CMK (cell line): ENCODE measurements around the gene ARHGEF12.
A peak's percentile ranks its signal among the peaks of the same experiment; 100 is the strongest.

Experiments used
- DNase-seq: peaks from one replicate; pipeline ENCODE4 v3.0.0-alpha.2; 2010; ENCODE audit warnings: low read depth

ARHGEF12 gene, protein sequence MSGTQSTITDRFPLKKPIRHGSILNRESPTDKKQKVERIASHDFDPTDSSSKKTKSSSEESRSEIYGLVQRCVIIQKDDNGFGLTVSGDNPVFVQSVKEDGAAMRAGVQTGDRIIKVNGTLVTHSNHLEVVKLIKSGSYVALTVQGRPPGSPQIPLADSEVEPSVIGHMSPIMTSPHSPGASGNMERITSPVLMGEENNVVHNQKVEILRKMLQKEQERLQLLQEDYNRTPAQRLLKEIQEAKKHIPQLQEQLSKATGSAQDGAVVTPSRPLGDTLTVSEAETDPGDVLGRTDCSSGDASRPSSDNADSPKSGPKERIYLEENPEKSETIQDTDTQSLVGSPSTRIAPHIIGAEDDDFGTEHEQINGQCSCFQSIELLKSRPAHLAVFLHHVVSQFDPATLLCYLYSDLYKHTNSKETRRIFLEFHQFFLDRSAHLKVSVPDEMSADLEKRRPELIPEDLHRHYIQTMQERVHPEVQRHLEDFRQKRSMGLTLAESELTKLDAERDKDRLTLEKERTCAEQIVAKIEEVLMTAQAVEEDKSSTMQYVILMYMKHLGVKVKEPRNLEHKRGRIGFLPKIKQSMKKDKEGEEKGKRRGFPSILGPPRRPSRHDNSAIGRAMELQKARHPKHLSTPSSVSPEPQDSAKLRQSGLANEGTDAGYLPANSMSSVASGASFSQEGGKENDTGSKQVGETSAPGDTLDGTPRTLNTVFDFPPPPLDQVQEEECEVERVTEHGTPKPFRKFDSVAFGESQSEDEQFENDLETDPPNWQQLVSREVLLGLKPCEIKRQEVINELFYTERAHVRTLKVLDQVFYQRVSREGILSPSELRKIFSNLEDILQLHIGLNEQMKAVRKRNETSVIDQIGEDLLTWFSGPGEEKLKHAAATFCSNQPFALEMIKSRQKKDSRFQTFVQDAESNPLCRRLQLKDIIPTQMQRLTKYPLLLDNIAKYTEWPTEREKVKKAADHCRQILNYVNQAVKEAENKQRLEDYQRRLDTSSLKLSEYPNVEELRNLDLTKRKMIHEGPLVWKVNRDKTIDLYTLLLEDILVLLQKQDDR (N-terminal part only)

DNA sequence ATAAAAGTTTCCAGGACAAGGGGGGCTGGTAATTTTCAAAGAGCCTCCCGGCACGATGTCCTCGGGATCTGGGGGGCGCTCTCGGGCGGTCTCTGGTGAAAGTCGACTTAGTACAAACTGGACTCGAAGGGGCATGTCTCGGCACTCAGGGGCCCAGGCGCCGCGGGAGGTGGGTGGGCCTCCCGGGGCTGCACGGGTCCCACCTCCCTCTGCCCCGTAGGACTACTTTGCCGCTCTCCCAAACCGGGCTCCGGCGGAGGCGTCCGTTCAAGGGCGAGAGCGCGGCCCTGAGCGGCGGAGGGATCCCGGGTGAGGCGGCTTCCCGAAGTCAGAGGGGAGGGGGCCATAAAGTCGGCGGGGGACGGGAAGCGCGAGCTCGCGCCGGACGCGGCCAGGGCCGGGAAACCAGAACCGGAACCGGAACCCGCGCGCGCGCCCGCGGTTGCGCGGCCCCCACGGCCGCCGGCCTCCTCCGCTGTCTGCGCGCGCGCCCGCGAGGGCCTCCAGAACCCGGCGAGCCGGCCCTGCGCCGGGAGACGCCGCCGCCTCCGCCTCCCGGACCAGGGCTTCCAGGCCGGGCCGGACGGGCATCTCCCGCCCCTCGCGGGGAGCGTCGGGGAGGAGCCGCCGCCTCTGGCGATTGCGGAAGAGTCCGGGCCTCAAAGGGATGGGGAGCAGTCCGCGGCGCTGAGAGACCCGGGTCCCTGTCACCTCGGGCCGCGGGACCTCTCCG, at the start of gene ARHGEF12:
TSS of gene ARHGEF12 (plus strand) at position 506 of the 733 bp plus-strand sequence. CDS start 831 bp downstream, outside the sequence.
- peak; percentile 94 for DNase-seq

DNA sequence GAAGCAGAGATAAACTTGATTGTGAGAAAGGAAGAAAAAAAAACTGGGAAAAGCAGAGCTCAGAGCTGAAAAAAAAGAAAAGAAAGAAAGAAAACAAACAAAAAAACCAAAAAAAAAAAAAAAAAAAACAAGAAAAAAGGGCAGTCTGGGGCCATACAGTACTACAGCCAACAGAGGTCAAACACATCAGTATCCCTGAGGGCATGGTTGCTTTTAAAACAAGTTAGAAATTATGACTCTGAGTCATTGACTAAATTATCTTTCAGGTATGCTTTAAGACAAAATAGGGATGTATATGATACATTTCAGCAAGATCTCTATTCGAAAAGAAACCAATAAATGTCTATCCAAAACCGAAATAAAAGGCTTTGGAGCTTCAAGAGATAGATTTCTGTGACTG, 48.2 kb upstream of the ARHGEF12 start:
- DNase-seq, result no peak

DNA sequence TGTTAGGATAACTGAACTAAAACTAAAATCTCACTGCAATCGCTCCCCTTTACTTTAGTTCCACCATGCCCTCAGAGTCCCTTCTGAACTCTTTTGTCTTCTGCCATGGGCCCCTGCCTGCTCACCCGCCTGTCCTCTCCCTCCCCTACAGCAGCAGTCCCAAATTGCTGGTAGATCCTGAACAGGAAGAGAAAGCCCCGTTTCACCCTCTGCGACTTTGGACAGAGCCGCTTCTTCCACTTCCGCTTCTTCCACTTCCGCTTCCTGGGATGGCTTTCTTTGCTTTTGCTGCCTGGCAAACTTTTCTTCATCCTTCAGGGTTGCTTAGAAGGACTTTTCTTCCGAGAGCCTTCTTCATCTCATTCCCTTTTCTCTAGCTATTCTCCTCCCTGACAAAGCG, 46.8 kb upstream of the ARHGEF12 start:
- DNase-seq, result no peak

DNA sequence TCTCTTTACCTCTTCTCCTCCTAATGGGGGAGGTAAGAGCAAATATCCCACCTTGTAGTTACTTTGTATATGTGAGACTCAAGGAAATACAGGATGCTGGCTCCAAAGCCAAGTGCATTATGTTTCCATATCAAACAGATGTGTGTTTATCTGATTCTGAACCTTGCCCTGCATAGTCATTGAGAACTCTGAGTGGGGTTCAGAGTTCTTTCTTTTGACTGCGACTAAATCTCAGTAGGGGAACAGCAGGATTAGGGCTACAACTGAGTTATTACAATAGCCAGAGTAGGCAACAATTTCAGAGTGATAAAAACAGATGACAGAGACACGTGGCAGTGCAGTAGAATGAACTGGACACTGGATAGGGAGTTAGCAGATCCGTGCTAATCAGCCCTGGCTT, 45.3 kb upstream of the ARHGEF12 start:
- no peak for DNase-seq

DNA sequence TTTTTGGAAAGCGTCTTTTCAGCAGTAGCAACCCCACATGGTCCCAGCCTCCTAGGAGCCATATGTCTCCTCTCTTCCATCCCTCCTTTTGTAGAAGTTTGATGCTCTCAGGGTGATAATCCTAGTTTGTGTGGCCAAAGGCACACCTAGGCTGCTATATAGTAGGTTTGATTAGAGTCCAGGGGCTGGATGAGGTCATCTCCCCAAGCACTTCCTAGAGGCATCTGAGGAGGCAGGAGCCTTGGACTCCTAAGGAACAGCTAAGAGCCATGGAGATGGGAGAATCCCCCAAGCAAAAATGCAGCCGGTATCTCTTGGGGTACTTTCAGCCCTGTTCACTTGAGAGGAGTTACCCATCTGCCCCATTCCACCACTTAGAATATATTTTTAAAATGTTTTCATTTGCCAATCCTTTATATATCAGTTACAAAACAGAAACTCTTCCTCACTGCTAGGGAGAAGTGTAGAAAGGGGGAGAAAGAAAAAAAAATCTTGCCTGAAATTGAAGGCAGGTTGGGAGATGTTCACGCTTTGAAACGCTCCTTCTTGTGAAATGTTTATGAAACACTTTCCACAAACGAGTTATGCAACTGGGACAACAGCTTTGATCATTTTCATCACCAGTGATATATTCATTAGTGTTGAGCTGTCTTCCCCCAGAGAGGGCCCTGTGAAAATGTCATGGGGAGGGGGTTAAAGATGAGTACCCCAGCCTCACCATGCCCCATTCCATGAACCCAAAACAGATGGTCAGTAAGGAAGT, 43.0 kb upstream of the ARHGEF12 start:
- DNase-seq, result no peak

DNA sequence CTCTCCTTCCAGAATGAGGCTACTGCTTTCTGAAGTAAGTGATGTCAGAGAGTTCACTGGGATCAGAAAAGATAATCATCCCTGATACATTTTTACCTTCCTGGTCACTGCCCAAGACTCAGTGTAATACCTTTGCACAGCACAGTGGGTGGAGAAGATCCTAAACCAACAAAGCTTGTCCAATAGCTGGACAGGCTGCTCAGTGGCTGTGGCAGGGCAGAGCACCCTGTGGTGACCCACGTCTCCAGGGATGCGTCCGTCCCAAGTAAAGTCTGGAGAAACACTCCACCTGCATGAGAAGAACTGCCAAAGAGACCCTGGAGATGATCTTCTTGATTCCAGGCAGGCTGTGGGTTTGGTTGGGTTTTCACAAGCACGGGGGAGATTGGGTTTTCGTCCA, 42.1 kb upstream of the ARHGEF12 start:
- no peak for DNase-seq

DNA sequence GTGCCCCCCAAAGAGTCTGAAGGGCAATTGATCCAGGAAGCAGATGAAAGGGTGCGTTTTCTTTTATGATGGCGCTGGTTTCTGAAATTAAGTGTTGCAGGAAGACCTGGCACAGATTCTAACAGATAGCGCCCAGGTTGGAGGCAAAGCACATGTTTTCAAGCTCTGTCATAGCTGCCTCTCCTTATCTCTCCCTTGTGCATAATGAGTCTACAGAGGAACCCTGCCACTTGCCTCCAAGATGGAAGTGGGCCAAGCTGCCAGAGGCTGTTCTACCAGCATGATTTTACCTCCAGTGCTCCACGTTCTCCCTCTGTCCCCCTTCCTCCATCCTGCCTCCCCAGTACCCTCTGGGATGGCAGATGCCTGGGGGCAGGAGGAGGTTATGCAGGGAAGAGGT, 41.1 kb upstream of the ARHGEF12 start:
- DNase-seq, result no peak

DNA sequence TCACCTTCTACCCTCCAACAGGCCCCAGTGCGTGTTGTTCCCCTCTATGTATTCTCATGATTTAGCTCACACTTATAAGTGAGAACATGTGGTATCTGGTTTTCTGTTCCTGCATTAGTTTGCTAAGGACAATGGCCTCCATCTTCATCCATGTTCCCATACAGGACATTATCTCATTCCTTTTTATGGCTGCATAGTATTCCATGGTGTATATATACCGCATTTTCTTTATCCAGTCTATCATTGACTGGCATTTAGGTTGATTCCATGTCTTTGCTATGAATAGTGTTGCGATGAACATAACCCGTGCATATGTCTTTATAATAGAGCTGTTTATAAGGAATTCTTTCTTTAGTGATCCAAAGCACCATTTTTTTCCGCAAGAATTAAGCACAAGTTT, 39.7 kb upstream of the ARHGEF12 start:
- no peak for DNase-seq

DNA sequence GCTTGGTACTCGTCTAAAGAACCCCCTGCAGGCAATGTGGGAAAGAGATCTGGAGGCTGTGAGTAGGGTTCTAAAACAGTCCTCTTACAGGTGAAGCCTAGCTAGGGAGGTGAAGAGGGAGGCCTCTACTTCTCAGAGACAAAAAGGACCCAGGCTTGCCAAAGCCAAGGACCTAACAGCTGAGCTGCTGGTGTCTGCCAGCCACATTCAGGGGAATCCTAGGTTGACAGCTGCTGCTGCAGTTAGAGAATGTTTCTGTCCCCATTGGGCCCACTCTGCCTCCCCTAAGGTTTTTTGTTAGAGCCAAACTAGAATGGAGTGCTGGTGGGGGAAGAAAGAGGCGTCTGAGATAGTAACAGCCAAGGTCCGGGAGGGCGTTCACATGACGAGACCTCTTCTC, 37.8 kb upstream of the ARHGEF12 start:
- no peak for DNase-seq

DNA sequence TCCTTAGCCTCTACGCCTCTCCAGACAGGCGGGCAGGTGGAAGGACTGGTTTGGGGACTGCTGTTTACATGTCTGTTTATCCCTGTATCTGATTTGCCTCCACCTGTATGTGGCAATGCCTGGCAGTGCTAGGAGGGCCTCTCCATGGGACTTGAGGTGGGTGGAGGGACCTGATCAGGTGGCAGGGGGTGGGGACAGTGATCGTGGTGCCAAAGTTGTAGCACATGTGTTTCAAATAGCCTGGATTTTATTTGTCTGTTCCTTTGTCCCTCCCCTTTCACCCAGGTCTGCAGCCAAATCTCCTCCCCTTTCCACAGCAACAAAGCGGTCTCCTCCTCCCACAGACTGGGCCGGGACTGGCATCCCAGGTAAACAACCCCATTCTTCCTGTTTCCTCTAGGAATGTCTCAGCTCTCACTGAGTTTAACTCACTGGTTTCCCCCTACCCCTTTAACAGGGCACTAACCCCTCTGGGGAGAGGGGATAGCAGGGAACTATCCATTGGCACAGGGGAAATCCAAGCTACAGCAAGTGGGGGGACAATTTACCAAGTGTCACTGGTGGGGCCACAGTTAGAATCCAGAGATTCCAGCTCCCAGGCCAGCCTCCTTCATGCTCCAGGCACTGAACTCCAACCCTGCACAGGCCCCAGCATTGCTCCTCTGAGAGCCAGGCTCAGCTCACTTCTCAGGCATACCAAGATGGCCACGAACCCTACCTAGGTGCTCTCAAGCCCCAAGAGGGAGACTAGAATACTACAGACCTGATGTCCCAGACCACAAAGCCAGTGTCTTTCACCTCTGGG, 34.0 kb upstream of the ARHGEF12 start:
- no peak for DNase-seq

DNA sequence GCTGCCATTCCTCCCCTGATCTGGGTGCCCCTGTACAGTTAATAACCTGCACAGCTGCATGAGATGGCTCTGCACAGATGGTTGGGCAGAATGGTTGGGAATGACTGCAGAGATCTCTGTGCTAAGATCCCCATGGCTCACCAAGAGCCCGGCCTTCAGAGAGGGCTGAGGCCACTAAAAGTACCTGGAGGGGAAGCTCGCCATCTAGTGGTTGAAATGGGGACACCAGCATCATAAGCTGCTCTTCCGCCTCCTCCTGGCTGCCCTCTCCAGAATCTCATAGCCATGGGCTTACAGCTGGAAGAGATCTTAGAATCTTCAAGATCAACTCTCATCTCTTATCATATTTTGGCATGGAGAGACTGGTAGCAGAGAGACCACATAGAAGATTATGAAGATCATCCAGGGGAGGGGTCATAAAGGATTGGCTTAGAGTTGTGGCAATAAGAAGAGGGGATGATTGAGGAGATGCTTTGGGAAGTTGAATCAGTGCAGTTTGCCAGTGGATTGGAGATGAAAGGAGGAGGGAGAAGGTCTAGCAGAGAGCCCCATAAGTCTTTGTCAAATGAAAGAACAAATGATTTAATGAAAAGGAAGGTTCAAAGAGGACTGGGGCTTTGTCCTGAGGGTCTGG, 33.1 kb upstream of the ARHGEF12 start:
- DNase-seq, result peak; percentile 77

DNA sequence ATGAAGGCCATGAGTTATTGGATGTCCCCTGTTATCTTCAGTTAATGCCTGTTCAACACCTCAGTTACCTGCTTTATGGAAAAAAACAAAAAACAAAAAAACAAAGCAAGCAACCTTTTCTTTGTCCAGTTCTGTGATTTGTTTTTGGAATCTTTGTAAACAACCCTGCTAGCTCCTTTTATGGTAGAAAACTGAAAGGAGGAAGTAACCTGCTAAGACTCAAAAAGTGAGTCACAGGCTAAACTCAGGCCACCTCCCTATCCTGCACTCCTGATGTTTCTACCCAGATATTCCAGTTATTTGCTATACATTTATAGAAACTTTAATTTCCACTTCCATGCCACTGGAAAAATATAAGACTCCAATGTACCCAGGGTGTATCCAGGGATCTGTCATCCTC, 31.7 kb upstream of the ARHGEF12 start:
- DNase-seq, result no peak

DNA sequence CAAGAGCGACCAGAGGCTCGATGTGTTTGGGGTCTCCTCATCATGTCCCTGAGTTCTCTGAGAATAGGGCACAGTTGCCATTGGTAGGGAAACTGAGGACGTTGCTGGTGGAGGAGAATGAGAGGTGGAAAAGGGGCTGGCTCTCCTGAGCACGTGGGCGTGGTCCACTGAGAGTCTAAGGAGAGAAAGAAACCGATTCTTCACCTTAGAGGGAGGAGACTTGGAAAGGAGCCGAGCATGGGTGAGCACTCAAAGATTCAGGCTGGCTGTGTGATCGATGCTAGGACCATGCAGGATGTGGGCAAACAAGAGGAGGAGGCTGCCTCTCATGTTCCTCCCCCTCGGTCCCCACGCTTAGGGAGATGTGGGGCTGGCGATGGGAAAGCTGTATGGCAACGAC, 30.9 kb upstream of the ARHGEF12 start:
- DNase-seq, result no peak

DNA sequence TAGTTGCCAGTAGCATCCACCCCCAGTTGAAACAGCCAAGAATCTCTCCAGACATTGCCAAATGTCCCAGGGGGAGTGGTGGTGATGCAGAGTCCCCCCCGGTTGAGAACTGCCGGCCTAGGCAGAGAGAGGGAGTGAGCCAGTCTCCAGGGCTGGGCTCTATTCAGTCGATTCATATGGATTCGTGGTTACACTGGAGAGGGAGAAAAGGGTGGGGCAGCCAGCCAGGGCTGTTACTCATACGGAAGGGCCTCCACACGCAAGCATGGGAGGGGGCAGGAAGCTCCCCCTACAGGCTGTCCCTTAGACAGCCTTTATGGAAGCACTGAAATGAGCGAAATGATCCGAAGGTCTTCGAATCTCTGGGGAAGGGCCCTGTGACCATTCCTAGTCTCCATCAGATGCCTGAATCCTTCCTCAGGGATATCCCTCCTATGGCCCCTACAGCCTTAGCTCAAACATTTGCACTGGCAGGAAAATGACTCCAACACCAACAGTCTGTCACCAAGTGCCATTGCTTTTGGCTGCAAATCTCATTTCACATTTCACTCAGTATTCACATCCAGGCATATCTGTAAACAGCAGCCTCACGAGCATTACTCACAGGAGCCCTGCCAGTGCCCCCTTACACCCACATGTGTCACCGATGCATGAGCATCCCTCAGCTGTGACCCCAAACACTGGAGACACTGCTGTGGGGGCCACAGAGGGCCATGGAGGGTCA, 29.5 kb upstream of the ARHGEF12 start:
- DNase-seq, result no peak

DNA sequence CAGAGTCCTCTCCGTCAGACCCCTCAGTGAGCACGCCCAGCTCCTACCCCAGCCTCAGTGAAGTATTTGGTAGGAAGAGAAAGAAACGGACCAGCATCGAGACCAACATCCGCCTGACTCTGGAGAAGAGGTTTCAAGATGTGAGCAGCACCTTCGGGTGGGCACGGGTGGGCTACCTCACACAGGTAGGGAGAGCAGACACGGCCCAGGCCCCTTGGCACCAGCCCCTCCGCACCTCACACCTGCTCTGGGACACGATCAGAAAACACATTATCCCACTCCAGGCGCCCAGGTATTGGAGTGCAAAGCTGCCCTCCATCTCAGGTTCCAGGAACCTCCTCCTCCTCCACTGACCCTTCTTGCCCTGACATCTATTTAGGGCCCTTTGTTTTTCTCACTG, 28.7 kb upstream of the ARHGEF12 start:
- no peak for DNase-seq

DNA sequence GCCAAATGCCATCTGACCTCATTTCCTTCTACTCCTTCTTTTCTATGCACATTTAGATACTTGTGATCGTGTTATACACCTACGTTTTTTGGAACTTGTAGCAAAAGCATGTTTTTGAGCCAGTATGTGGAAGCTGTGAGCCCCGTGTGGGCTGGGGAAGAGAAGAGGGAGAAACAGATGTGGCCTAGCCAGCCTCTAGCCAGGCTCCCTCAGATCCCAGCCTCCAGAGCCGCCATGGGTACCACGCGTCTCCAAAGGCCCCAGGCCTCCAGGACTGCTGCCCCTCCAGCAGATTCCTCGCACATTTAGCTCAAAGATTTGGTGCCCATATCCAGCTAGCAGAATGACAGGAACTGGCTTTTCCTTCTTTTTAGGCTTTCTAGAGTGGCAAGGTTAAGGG, 28.1 kb upstream of the ARHGEF12 start:
- no peak for DNase-seq

DNA sequence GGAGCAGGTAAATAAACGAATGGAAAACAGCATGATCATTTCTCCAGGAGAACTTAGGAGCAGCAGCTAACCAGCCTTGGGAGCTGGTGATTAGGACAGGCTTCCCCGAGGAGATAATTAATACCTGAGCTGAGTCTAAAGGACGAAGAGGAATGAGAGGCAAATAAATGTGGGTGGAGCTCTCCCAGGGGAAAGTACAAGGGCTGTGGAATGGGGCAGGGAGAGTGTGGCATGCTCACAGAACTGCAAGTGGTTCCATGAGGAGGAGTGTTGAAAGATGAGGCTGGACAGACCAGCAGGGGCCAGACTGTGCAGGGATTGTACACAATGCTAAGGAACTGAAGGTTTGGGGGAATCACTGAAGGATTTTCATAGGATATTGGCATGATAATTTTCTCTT, 25.3 kb upstream of the ARHGEF12 start:
- DNase-seq, result no peak

DNA sequence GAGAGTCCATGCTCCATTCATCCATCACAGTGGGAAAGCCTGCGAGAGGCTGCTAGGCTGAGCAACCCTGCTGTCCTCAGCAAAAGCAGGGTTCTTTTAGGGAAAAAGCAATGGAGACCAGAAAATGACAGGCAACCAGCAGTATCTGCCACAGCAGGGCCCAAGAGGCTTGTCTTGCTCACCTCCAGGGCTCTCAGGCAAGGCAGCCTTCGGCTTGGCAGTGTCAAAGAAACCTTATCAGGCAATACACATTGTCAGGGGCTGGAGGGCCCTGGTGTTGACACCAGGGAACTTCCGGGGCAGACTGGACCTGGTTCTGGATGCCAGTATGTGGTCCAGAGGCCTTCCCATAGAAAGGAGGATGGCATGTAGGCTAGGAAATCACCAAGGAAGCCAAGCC, 21.4 kb upstream of the ARHGEF12 start:
- DNase-seq, result no peak
